Omental fat pad (tissue), 4 donors: Measurements from ENCODE around the gene ACBD6. TPM values are rescaled to one million over a fixed set of nuclear protein-coding genes. Genes with fewer than 3 reads are reported as not detected.
A peak's percentile ranks its signal among the peaks of the same experiment; 100 is the strongest.

Experiments used
- ATAC-seq: fragments of 150-250 bp; one replicate; pipeline ENCODE4 v1.9.1; 2016; ENCODE audit warnings: mild to moderate bottlenecking, moderate library complexity; ENCODE audit not compliant: low FRiP score
- DNase-seq: peaks from one replicate; pipeline ENCODE4 v3.0.0-alpha.2; 2019; ENCODE audit warnings: low spot score
- total RNA-seq, 4 donors: library from RNA; depleted of rRNA; stranded (reverse); fragments of >200 nt; gene quantifications; one replicate each; pipeline ENCODE4 v1.1.0, GENCODE V29; 2016
- TF ChIP-seq, protein P1 (sequence below), 3 donors: fragments of 450-650 bp; IDR thresholded peaks; one replicate each; pipeline ENCODE4 v1.5.1; 2016 to 2017; ENCODE audit warnings: antibody characterized with exemption in 3 of 3, mild to moderate bottlenecking in 3 of 3, moderate library complexity in 2 of 3

ACBD6 gene
- total RNA-seq, 4 donors from 2014 or later = 30.0 to 46.2 (median 38.9) TPM

DNA sequence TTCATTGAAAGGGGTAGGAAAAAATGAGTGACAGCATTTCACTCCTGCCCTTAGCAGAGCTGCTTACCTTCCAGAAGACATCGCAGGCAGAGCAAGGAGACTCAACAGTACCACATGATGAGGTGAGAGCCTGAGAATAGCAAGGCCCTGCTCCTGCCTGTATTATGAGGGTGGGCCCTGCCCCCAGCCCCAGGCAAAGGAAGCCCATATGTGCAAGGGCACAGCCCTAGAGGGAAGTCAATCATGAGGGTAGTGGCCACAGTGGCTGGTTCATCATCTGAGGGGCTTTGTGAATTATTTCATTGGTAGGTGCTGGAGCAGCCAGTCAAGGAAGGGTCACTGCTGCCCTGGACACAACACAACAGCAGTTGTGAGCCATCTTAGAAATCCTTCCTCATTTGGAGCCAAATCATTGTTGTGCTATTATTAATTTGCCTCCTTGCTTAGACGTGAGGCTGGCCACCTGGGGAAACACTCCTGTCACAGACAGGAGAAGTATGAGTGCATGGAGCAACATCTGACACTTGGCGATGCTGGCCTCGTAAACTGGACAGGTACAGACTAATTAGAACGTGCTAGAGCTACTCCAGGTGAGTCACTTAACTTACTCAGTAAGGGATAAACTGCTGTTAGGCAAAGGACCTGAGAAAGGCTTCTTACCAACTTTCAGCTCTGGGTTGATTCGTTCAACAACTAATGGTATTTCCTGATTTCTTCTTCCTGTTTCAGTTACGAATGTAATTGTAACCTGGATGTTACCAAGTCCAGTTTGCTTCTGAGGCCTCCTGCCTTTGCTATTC is 22.7 kb upstream of the ACBD6 start:
- TF ChIP-seq, protein P1, sequence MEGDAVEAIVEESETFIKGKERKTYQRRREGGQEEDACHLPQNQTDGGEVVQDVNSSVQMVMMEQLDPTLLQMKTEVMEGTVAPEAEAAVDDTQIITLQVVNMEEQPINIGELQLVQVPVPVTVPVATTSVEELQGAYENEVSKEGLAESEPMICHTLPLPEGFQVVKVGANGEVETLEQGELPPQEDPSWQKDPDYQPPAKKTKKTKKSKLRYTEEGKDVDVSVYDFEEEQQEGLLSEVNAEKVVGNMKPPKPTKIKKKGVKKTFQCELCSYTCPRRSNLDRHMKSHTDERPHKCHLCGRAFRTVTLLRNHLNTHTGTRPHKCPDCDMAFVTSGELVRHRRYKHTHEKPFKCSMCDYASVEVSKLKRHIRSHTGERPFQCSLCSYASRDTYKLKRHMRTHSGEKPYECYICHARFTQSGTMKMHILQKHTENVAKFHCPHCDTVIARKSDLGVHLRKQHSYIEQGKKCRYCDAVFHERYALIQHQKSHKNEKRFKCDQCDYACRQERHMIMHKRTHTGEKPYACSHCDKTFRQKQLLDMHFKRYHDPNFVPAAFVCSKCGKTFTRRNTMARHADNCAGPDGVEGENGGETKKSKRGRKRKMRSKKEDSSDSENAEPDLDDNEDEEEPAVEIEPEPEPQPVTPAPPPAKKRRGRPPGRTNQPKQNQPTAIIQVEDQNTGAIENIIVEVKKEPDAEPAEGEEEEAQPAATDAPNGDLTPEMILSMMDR (IDR thresholded peaks at IDR 0.05) = no peak
- DNase-seq = no peak
- ATAC-seq = no peak

DNA sequence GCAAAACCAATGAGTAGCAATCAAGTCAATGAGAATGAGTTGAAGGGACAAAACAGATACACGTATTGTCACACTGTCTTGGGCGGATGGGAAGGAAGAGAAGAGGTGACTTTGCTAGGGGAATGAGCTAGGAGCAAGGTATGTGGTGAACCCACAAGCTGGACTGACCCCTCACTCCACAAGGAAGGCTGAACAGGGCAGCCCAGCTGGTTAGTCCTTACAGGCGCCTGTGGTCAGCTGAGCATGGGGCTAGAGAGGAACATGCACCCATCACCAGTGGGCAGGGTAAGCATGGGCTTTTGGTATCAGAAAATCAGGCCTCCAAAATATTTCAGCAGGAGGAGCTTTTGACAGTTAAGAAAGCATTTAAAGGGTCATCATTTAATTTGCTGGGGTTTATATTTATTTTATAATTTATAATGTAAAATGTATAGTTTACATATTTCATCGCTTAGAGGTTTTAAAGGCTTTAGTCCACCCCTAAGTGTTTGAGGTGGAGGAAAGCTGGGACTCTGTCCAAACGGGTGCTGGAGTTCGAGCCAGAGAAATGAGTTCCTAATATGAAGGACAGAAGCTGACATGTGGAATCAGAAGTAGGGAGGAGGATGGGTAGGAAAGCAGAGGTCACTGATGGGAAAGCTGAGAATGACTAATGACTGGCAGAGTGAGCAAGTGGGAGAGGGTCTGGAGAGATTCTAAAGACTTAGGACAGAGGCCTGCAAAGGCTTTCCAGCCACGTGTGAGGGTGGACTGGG is 22.0 kb upstream of the ACBD6 start:
- no peak for ATAC-seq
- no peak for DNase-seq
- TF ChIP-seq, protein P1 (IDR thresholded peaks at IDR 0.05) = no peak

DNA sequence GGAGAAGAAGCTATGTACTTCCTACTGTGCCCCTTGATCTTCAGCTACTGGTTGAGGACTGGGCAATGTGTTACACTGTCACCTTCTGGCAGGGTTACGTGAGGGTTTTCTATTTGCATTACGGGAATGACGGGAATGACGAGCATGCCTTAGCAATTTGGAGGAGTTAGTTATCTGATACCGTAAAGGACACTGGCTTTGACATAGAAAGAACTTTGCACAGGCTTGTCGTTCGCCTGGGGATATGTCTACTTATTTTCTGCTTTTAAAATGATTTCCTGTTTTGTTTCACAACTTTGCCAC is 19.8 kb upstream of the ACBD6 start:
- TF ChIP-seq, protein P1 (IDR thresholded peaks at IDR 0.05) = no peak
- ATAC-seq (no peak), DNase-seq (no peak)

DNA sequence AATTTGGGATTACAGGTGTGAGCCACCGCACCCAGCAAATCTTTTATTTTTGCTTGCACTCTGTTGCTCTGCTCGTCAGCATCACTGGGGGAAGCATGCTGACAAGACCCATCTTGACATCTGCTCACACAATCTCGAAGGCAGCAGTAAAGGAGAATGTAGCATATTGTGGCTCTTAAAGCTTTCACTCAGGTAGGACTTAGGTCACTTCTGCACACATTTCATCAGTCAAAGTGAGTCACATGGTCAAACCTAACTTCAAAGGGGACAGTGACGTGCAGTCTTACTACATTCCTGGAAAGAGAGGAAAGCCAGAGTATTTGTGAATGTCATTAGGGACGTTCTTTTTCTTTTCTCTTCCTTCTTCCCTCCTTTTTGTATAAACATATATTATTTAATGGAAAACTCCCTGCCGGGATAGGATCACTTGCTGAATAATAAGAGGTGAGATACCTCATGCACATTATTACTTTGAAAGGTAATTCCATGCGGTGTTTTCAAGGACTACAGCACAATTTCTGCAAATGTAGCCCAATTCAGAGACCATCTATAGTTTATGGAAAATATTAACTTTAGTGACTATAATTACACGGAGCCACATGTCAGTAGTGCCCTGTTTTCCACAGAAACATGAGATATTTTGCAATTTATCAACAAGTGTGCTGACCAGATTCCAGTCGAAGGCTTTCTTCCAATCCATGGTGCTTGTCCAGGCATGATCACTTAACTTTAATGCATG is 19.3 kb upstream of the ACBD6 start:
- TF ChIP-seq, protein P1 (IDR thresholded peaks at IDR 0.05) = no peak
- DNase-seq = no peak

DNA sequence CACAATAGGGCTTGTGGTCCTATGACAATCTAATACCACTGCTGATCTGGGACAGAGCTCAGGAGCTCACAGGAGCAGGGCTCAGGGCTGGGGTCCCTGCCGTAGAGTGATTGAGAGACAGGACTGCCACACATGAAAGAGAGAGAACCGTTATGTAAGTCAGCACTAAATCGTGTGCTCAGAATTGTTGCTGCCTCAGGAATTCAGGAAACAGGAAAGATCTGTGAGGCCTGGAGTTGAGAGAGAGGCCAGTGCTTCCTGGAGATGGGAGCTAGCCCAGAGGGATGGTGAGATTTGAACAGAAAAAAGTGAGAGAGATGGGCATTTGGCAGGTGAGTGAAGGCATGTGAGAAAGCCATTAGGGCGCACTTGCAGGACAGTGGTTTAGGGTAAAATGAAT is 17.5 kb upstream of the ACBD6 start:
- no peak for DNase-seq
- TF ChIP-seq, protein P1 (IDR thresholded peaks at IDR 0.05) = no peak
- no peak for ATAC-seq

More for the DNA sequence above, 19.3 kb upstream of the ACBD6 start:
- no peak for ATAC-seq

DNA sequence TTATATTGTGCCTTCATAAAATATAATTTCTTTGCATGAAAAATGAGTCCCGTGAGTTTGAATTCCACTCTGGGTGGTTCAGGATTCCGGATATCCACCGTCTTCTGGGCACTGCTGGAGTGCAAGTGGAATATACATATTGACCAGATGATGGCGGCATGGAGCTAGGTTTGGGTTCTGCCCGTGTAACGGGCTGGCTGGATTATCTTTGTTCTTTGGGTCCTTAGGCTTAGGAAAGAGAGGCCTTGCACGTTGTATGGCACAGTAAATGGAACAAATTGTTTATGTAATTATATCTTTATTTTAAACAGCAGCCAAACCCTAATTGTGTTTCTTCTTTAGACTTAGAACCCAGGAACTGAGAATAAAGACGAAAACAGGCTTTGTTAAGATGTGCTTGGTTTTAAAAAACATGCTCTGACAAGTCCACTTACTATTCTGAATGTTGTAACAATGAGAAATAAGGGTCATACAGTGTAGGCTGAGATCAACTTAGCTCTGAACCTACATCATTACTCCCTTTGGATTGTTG is 13.5 kb upstream of the ACBD6 start:
- DNase-seq = no peak

More for the DNA sequence above, 13.5 kb upstream of the ACBD6 start:
- TF ChIP-seq, protein P1 (IDR thresholded peaks at IDR 0.05) = peak in 2 of 3 donors; percentile 3 to 10
- peak; percentile 88 for ATAC-seq
